ENCODE results near the gene DIDO1. TPM values are rescaled to one million over a fixed set of nuclear protein-coding genes. Genes with fewer than 3 reads are reported as not detected.

Gene DIDO1
- total and polyA plus RNA-seq, 2 of the 13 experiments (the other 11 are each of a cell fraction or from before 2014, with no cell fraction given) = 75.0 to 75.1 TPM

GRCh38 chr20:62953839-62954703 lies 27.8 kb upstream of the DIDO1 start (continued):
- TF ChIP-seq PRPF4 (IDR thresholded peaks at IDR 0.05; ENCODE audit: low read depth, low read length, poor library complexity, severe bottlenecking) = no peak
- peak; percentile 92; the same call in 1 of the 2 replicates for TF ChIP-seq MTF1 (CRISPR knock-in tag; IDR thresholded peaks at IDR 0.05)
- no peak for TF ChIP-seq XRCC5 (optimal IDR thresholded peaks at IDR 0.05; ENCODE audit: low read length)
- peak; percentile 75 for TF ChIP-seq TP53 (CRISPR knock-in tag; conservative IDR thresholded peaks at IDR 0.05)
- TF ChIP-seq TSC22D2 (CRISPR knock-in tag; IDR thresholded peaks at IDR 0.05; ENCODE audit: borderline replicate concordance) = 0 out of 2 replicates have a peak, but pooled peaks have one; percentile 90
- no peak for TF ChIP-seq RORA (CRISPR knock-in tag; IDR thresholded peaks at IDR 0.05)
- peak; percentile 95; the same call in 1 of the 2 replicates for TF ChIP-seq NFAT5 (CRISPR knock-in tag; IDR thresholded peaks at IDR 0.05)
- TF ChIP-seq ZNF615 (CRISPR knock-in tag; IDR thresholded peaks at IDR 0.05; ENCODE audit: borderline replicate concordance) = no peak; the same call in 1 of the 2 replicates
- no peak for TF ChIP-seq PCBP2 (optimal IDR thresholded peaks at IDR 0.05; ENCODE audit: low read depth, low read length, poor library complexity, severe bottlenecking)
- peak; percentile 81 for TF ChIP-seq USF2 (IDR thresholded peaks at IDR 0.05; ENCODE audit: low read depth, low read length)
- TF ChIP-seq USF2 (CRISPR knock-in tag; IDR thresholded peaks at IDR 0.05; ENCODE audit: borderline replicate concordance) = peak; percentile 95
- TF ChIP-seq NR2F6 (IDR thresholded peaks at IDR 0.05) = peak; percentile 85
- peak; percentile 91 for TF ChIP-seq NR2F6 (CRISPR knock-in tag; IDR thresholded peaks at IDR 0.05)
- peak; percentile 89 for TF ChIP-seq FOXA3 (CRISPR knock-in tag; IDR thresholded peaks at IDR 0.05)
- TF ChIP-seq NFYB (CRISPR knock-in tag; IDR thresholded peaks at IDR 0.05) = no peak; the same call in none of the 2 replicates
- TF ChIP-seq SETDB1 (CRISPR knock-in tag; IDR thresholded peaks at IDR 0.05; ENCODE audit: borderline replicate concordance) = peak; percentile 74; the same call in 1 of the 2 replicates
- peak; percentile 19; the same call in 1 of the 2 replicates for TF ChIP-seq ZNF709 (CRISPR knock-in tag; IDR thresholded peaks at IDR 0.05)
- TF ChIP-seq ESRRA (CRISPR knock-in tag; IDR thresholded peaks at IDR 0.05; ENCODE audit: low read depth) = peak; percentile 71; the same call in 1 of the 2 replicates
- TF ChIP-seq ZNF563 (CRISPR knock-in tag; IDR thresholded peaks at IDR 0.05) = peak; percentile 89
- peak; percentile 80 for TF ChIP-seq ZNF263 (CRISPR knock-in tag; IDR thresholded peaks at IDR 0.05)
- peak; percentile 86; the same call in 1 of the 2 replicates for TF ChIP-seq ZNF841 (CRISPR knock-in tag; IDR thresholded peaks at IDR 0.05; ENCODE audit: borderline replicate concordance)
- peak; percentile 75 for TF ChIP-seq ZKSCAN5 (CRISPR knock-in tag; IDR thresholded peaks at IDR 0.05)
- TF ChIP-seq ZNF12 (CRISPR knock-in tag; IDR thresholded peaks at IDR 0.05) = peak; percentile 37; the same call in 1 of the 2 replicates

All from HepG2 (cell line).